Neural cell (in vitro differentiated cells): Measurements from ENCODE around the gene ADARB2.

ENCODE experiments used
- EP300 ChIP-seq: fragments of 450-650 bp; conservative IDR thresholded peaks from 2 replicates; pipeline ENCODE4 v1.6.1; 2014; ENCODE audit warnings: antibody characterized with exemption, mild to moderate bottlenecking, moderate library complexity; ENCODE audit not compliant: poor library complexity, severe bottlenecking
- EZH2 ChIP-seq: fragments of 200-600, 300-800 bp; shearing (Covaris generic), sonication (generic); IDR thresholded peaks from 2 replicates; pipeline ENCODE4 v1.6.1; 2014; ENCODE audit warnings: antibody characterized with exemption, low read length, borderline replicate concordance, mild to moderate bottlenecking; ENCODE audit not compliant: insufficient read depth, poor library complexity, severe bottlenecking
- POLR2AphosphoS5 ChIP-seq: IDR thresholded peaks from 2 replicates; pipeline ENCODE4 v1.6.1; 2012
- REST ChIP-seq: IDR thresholded peaks from 2 replicates; pipeline ENCODE4 v1.6.1; 2012; ENCODE audit warnings: borderline replicate concordance
- SMC3 ChIP-seq: fragments of 450-650 bp; conservative IDR thresholded peaks from 2 replicates; pipeline ENCODE4 v1.6.1; 2014; ENCODE audit warnings: antibody characterized with exemption, mild to moderate bottlenecking, moderate library complexity; ENCODE audit not compliant: poor library complexity
- TAF1 ChIP-seq: IDR thresholded peaks from 2 replicates; pipeline ENCODE4 v1.6.1; 2012; ENCODE audit warnings: low read depth
- TF ChIP-seq, protein P1 (sequence below): fragments of 450-650 bp; IDR thresholded peaks from 2 replicates; pipeline ENCODE4 v1.5.1; 2014; ENCODE audit warnings: antibody characterized with exemption, mild to moderate bottlenecking, moderate library complexity; ENCODE audit not compliant: poor library complexity, severe bottlenecking

- TF ChIP-seq POLR2AphosphoS5 (no peak), EZH2 (no peak), EP300 (no peak), SMC3 (no peak), TAF1 (no peak), REST (no peak)
- TF ChIP-seq, protein P1, sequence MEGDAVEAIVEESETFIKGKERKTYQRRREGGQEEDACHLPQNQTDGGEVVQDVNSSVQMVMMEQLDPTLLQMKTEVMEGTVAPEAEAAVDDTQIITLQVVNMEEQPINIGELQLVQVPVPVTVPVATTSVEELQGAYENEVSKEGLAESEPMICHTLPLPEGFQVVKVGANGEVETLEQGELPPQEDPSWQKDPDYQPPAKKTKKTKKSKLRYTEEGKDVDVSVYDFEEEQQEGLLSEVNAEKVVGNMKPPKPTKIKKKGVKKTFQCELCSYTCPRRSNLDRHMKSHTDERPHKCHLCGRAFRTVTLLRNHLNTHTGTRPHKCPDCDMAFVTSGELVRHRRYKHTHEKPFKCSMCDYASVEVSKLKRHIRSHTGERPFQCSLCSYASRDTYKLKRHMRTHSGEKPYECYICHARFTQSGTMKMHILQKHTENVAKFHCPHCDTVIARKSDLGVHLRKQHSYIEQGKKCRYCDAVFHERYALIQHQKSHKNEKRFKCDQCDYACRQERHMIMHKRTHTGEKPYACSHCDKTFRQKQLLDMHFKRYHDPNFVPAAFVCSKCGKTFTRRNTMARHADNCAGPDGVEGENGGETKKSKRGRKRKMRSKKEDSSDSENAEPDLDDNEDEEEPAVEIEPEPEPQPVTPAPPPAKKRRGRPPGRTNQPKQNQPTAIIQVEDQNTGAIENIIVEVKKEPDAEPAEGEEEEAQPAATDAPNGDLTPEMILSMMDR = no peak
Measured at GRCh38 chr10:1454428-1454827, 282.9 kb downstream of the ADARB2 start.
